Stomach (tissue), 9 donors: ENCODE results near the gene CKMT2. TPM values are rescaled to one million over a fixed set of nuclear protein-coding genes. Genes with fewer than 3 reads are reported as not detected.

Experiments used
- DNase-seq, 2 donors: peaks; one replicate each; pipeline versions ENCODE4 v3.0.0 to v3.0.0-alpha.2; 2013 to 2019
- H3K27ac ChIP-seq, 5 donors: fragments of 200-600 bp in 4 of 5; sonication (generic) in 4 of 5; one replicate each; pipeline ENCODE4 v1.5.1; 2013 to 2019; ENCODE audit warnings: mild to moderate bottlenecking in 1 of 5, moderate library complexity in 1 of 5
- H3K27me3 ChIP-seq, 3 donors: fragments of 200-600 bp; sonication (generic); one replicate each; pipeline ENCODE4 v1.5.1; 2017 to 2019; ENCODE audit warnings: mixed run types in 1 of 3
- H3K36me3 ChIP-seq, 4 donors: fragments of 200-600 bp; sonication (generic); 1 replicate in 3 of 4; 2 replicates in 1 of 4; pipeline ENCODE4 v1.5.1; 2016 to 2019
- H3K4me1 ChIP-seq, 4 donors: fragments of 200-600 bp; sonication (generic); one replicate each; pipeline ENCODE4 v1.5.1; 2016 to 2019
- H3K4me3 ChIP-seq, 4 donors: fragments of 200-600 bp; sonication (generic) in 3 of 4; one replicate each; pipeline ENCODE4 v1.5.1; 2016 to 2019; ENCODE audit warnings: mild to moderate bottlenecking in 1 of 4
- H3K9me3 ChIP-seq, 4 donors: fragments of 200-600 bp; sonication (generic); one replicate each; pipeline ENCODE4 v1.5.1; 2016 to 2019
- CTCF ChIP-seq, 7 experiments: fragments of 450-650 bp in 4 of 7; fragments of 200-600 bp in 3 of 7; sonication (generic) in 3 of 7; IDR thresholded peaks; one replicate each; pipeline ENCODE4 v1.5.1; 2016 to 2019; ENCODE audit warnings: antibody characterized with exemption in 7 of 7, control low read depth in 2 of 7, mild to moderate bottlenecking in 1 of 7
- EP300 ChIP-seq: sonication (generic); formaldehyde crosslinking; IDR thresholded peaks from one replicate; pipeline ENCODE4 v1.6.1; 2017; ENCODE audit warnings: antibody characterized with exemption
- POLR2A ChIP-seq, 4 donors: fragments of 450-650 bp; IDR thresholded peaks; one replicate each; pipeline ENCODE4 v1.6.1; 2016; ENCODE audit warnings: antibody characterized with exemption in 4 of 4, control low read depth in 2 of 4, mild to moderate bottlenecking in 1 of 4, moderate library complexity in 1 of 4
- POLR2AphosphoS5 ChIP-seq, 3 donors: sonication (generic); formaldehyde crosslinking; IDR thresholded peaks; one replicate each; pipeline ENCODE4 v1.6.1; 2016; ENCODE audit warnings: antibody characterized with exemption in 3 of 3
- WGBS, 5 donors: extraction: QIAGEN DNeasy Blood & Tissue Kit in 3 of 5; methylation state at CpG; one replicate each; pipeline versions ENCODE4 v1.1.5 to v1.1.7; 2013 to 2018; 5-methylcytosine and 5-hydroxymethylcytosine counted together
- intact Hi-C: fragments of 100-400 bp; cut with DNase I; formaldehyde crosslinking; loops from one replicate; pipeline ENCODE4 v1.15.1; 2023; ENCODE audit warnings: low total_unique reads
- polyA plus RNA-seq, 3 donors: library from polyadenylated mRNA; stranded (reverse); fragments of 200-250 nt; gene quantifications; one replicate each; pipeline ENCODE4 v1.2.3, GENCODE V29; 2013
- total RNA-seq, 5 donors: library from RNA; depleted of rRNA; stranded (reverse); fragments of >200 nt; gene quantifications; one replicate each; pipeline versions ENCODE4 v1.1.0 to v1.2.3, GENCODE V29; 2014 to 2016
- donor health status: healthy with polysubstance abuse.
- donor health status: Bipolar disorder and iron deficiency.
- donor health status: healthy.

The CKMT2 gene
- total and polyA plus RNA-seq, 8 donors = 4.6 to 86.2 (median 15.1) TPM; not detected in 1

GRCh38 chr5:81209386-81209785 is 23.7 kb upstream of the CKMT2 start:
- H3K36me3 ChIP-seq = no peaks in the 10 kb centered on the region
- TF ChIP-seq EP300 (no peak), POLR2AphosphoS5 (IDR thresholded peaks at IDR 0.05) (no peak), CTCF (IDR thresholded peaks at IDR 0.05) (no peak), POLR2A (IDR thresholded peaks at IDR 0.05) (no peak)

GRCh38 chr5:81209869-81210493 is 23.1 kb upstream of the CKMT2 start:
- Histone ChIP-seq H3K9me3 (no peaks in the 10 kb centered on the region), H3K4me1 (peaks cover 5 to 16% (median 11%) of the 10 kb centered on the region in 4 donors), H3K27ac (no peak overlapping the region), H3K36me3 (no peaks in the 10 kb centered on the region), H3K4me3 (no peak overlapping the region), H3K27me3 (no peaks in the 10 kb centered on the region)
- no peak for TF ChIP-seq POLR2A (IDR thresholded peaks at IDR 0.05)
- no peak for TF ChIP-seq CTCF (IDR thresholded peaks at IDR 0.05)
- TF ChIP-seq POLR2AphosphoS5 (IDR thresholded peaks at IDR 0.05) = no peak
- no peak for TF ChIP-seq EP300
- 85 to 96% (median 92%) methylated on average over 11 of the region's 11 CpGs for WGBS, 5 donors
- DNase-seq = no peak
- intact Hi-C loops = no loop called here

More at GRCh38 chr5:81209386-81209785, 23.7 kb upstream of the CKMT2 start:
- intact Hi-C loops = no loop called here
- no peaks in the 10 kb centered on the region for H3K9me3 ChIP-seq
- H3K4me3 ChIP-seq = no peak overlapping the region
- 87 to 94% (median 90%) methylated on average over 5 of the region's 5 CpGs for WGBS, 5 donors
- peaks cover 5 to 16% (median 11%) of the 10 kb centered on the region in 4 donors for H3K4me1 ChIP-seq
- no peak for DNase-seq
- no peaks in the 10 kb centered on the region for H3K27me3 ChIP-seq
- no peak overlapping the region for H3K27ac ChIP-seq

- Histone ChIP-seq H3K4me3 (no peak overlapping the region), H3K27me3 (no peaks in the 10 kb centered on the region), H3K9me3 (no peaks in the 10 kb centered on the region), H3K4me1 (peaks cover 5 to 16% (median 11%) of the 10 kb centered on the region in 4 donors), H3K27ac (peak overlapping the region; percentile 1 to 56 (median 20)), H3K36me3 (no peaks in the 10 kb centered on the region)
- intact Hi-C loops = no loop called here
- TF ChIP-seq CTCF (IDR thresholded peaks at IDR 0.05) = no peak
- no peak for TF ChIP-seq POLR2A (IDR thresholded peaks at IDR 0.05)
- TF ChIP-seq EP300 = no peak
- peak in 1 of 3 donors; percentile 53 for TF ChIP-seq POLR2AphosphoS5 (IDR thresholded peaks at IDR 0.05)
- WGBS, 5 donors = 28 to 71% (median 42%) methylated on average over 11 of the region's 11 CpGs
- DNase-seq = peak; percentile 60 to 61
Measured at GRCh38 chr5:81212211-81212751, 20.8 kb upstream of the CKMT2 start.

GRCh38 chr5:81213070-81213469 is 20.1 kb upstream of the CKMT2 start:
- no peaks in the 10 kb centered on the region for H3K9me3 ChIP-seq
- H3K27me3 ChIP-seq = no peaks in the 10 kb centered on the region
- no peak overlapping the region for H3K4me3 ChIP-seq
- H3K4me1 ChIP-seq = peaks cover 5 to 16% (median 11%) of the 10 kb centered on the region in 4 donors
- H3K36me3 ChIP-seq = no peaks in the 10 kb centered on the region
- TF ChIP-seq EP300 (no peak), POLR2A (IDR thresholded peaks at IDR 0.05) (no peak), CTCF (IDR thresholded peaks at IDR 0.05) (no peak), POLR2AphosphoS5 (IDR thresholded peaks at IDR 0.05) (no peak)
- WGBS, 5 donors = 39 to 86% (median 62%) methylated on average over 1 to 3 of the region's 3 CpGs
- H3K27ac ChIP-seq = peak overlapping the region in 4 of 5 donors; percentile 20 to 56 (median 42)
- no peak for DNase-seq
- intact Hi-C loops = no loop called here
